ENCODE data around the gene ESPNL. TPM values are rescaled to one million over a fixed set of nuclear protein-coding genes. Genes with fewer than 3 reads are reported as not detected.

ESPNL gene
- total and polyA plus RNA-seq, 9 of the 15 experiments (the other 6 are each of a cell fraction or from before 2014, with no cell fraction given), result 0.03 to 0.09 (median 0.05) TPM; not detected in 3

GRCh38 chr2:238168196-238169047 is 68.3 kb downstream of the ESPNL start:
- Histone ChIP-seq H3K27me3 (ENCODE audit: control insufficient read depth in 2 of 2, insufficient read depth in 2 of 2, low read length in 2 of 2) (no peaks in the 10 kb centered on the region), H3K9me3 (replicated peaks; ENCODE audit: control insufficient read depth, insufficient read depth, low read depth, low read length) (no peaks in the 10 kb centered on the region), H3K79me2 (ENCODE audit: control insufficient read depth, insufficient read depth, low read length) (no peaks in the 10 kb centered on the region), H3K4me3 (no peak overlapping the region), H3K9me1 (ENCODE audit: control insufficient read depth, insufficient read depth, low read length) (peaks cover 4% of the 10 kb centered on the region), H3K4me2 (ENCODE audit: insufficient read depth, low read length) (peak overlapping the region; percentile 33; the same call in 1 of the 2 replicates), H2AFZ (ENCODE audit: low read depth, low read length) (no peak overlapping the region), H3K36me3 (ENCODE audit: control insufficient read depth, insufficient read depth, low read length) (peaks cover 36% of the 10 kb centered on the region), H4K20me1 (replicated peaks; ENCODE audit: control insufficient read depth, insufficient read depth, low read length) (no peaks in the 10 kb centered on the region), H3K4me1 (replicated peaks in 1 of 2; ENCODE audit: control insufficient read depth in 2 of 2, insufficient read depth in 2 of 2, low read length in 2 of 2) (peaks cover 31 to 33% of the 10 kb centered on the region in 2 experiments), H3K27ac (ENCODE audit: extremely low read depth, low read depth, low read length) (peak overlapping the region; percentile 81), H3K9ac (ENCODE audit: insufficient read depth in 1 of 2, low read depth in 2 of 2, low read length in 2 of 2) (peak overlapping the region; percentile 44 to 56)
- ChIA-PET POLR2A (interaction anchor here (0.6 to 1.2 kb wide), 5 partner anchors 9 to 717 kb away, joined by 3 to 5 read pairs (median 3); partner anchors contain the start of gene ERFE), CTCF (ENCODE audit: low intra/inter-chr PET ratio) (no interaction called here)
- WGBS (ENCODE audit: insufficient coverage, low coverage, missing lambda C conversion rate), result 39% methylated on average over 11 of the region's 13 CpGs
- TF ChIP-seq SMARCA4 (IDR thresholded peaks at IDR 0.05), result no peak
- no peak for TF ChIP-seq POLR2A (conservative IDR thresholded peaks at IDR 0.05)
- TF ChIP-seq, protein P1, sequence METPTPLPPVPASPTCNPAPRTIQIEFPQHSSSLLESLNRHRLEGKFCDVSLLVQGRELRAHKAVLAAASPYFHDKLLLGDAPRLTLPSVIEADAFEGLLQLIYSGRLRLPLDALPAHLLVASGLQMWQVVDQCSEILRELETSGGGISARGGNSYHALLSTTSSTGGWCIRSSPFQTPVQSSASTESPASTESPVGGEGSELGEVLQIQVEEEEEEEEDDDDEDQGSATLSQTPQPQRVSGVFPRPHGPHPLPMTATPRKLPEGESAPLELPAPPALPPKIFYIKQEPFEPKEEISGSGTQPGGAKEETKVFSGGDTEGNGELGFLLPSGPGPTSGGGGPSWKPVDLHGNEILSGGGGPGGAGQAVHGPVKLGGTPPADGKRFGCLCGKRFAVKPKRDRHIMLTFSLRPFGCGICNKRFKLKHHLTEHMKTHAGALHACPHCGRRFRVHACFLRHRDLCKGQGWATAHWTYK (CRISPR knock-in tag; IDR thresholded peaks at IDR 0.05), result no peak
- TF ChIP-seq, protein P2, sequence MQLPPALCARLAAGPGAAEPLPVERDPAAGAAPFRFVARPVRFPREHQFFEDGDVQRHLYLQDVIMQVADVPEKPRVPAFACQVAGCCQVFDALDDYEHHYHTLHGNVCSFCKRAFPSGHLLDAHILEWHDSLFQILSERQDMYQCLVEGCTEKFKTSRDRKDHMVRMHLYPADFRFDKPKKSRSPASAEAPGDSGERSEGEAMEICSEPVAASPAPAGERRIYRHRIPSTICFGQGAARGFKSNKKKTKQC (CRISPR knock-in tag; IDR thresholded peaks at IDR 0.05), result no peak
- no peak for TF ChIP-seq ARHGAP35 (IDR thresholded peaks at IDR 0.05; ENCODE audit: partially characterized antibody)
- no peak for TF ChIP-seq HCFC1 (IDR thresholded peaks at IDR 0.05; ENCODE audit: low read depth, low read length)
- peak; percentile 16 for TF ChIP-seq RBFOX2 (IDR thresholded peaks at IDR 0.05; ENCODE audit: low read depth, low read length)
- TF ChIP-seq ELF2 (CRISPR knock-in tag; IDR thresholded peaks at IDR 0.05), result no peak
- 0 out of 2 replicates have a peak, but pooled peaks have one; percentile 0 for TF ChIP-seq SMAD4 (CRISPR knock-in tag; conservative IDR thresholded peaks at IDR 0.05)
- 0 out of 2 replicates have a peak, but pooled peaks have one; percentile 10 for TF ChIP-seq POLR2G (IDR thresholded peaks at IDR 0.05; ENCODE audit: low read depth, low read length)
- TF ChIP-seq CXXC5 (CRISPR knock-in tag; IDR thresholded peaks at IDR 0.05), result no peak
- no peak for TF ChIP-seq POLR2H (tag; IDR thresholded peaks at IDR 0.05; ENCODE audit: low read depth)
- no peak for TF ChIP-seq CUX1 (CRISPR knock-in tag; IDR thresholded peaks at IDR 0.05)
- TF ChIP-seq PHF8 (IDR thresholded peaks at IDR 0.05; ENCODE audit: borderline replicate concordance, low read length), result no peak
- no peak for TF ChIP-seq ZNF696 (CRISPR knock-in tag; conservative IDR thresholded peaks at IDR 0.05)
- in situ Hi-C loops (cut with MboI) (no loop called here), intact Hi-C loops (cut with micrococcal nuclease) (loop anchor here (5.0 kb wide), 1 partner anchor 69 kb away; no protein-coding TSS in a partner anchor)
- DNase-seq (ENCODE audit: extremely low read depth in 1 of 4, low spot score in 3 of 4) (peak; percentile 38 to 52 (median 49)), FAIRE-seq (peak; percentile 42), ATAC-seq (peak; percentile 45)
- BruUV-seq (replicated peaks), result no TSS peak
